Activated CD8-positive, alpha-beta T cell treated with anti-CD3 and anti-CD28 coated beads, Interleukin-2, amount 10 ng/mL, durations not matched to agents 7 days and 5 days (primary cell): Measurements from ENCODE around the gene AHCTF1. TPM values are rescaled to one million over a fixed set of nuclear protein-coding genes. Genes with fewer than 3 reads are reported as not detected.

Experiments
- ATAC-seq: fragments of 150-1000 bp; cut with Tn5 transposase; one replicate; pipeline ENCODE4 v1.10.0; 2021; ENCODE audit warnings: moderate library complexity
- CTCF ChIA-PET: fragments of 350-600 bp; sonication (Branson Sonifier 250); formaldehyde crosslinking; loops from one replicate; lab custom pipeline; 2021; ENCODE audit warnings: antibody characterized with exemption; lab: Charles Lee
- POLR2A ChIA-PET: fragments of 350-600 bp; sonication (Branson Sonifier 250); formaldehyde crosslinking; loops from one replicate; lab custom pipeline; 2021; ENCODE audit warnings: antibody characterized with exemption; lab: Charles Lee
- DNase-seq: peaks from one replicate; pipeline ENCODE4 v3.0.0-alpha.2; 2020
- H3K27ac Mint-ChIP-seq: one replicate; pipeline ENCODE4 v1.8.0; 2021; ENCODE audit warnings: mild to moderate bottlenecking, mixed read lengths
- H3K27me3 Mint-ChIP-seq: one replicate; pipeline ENCODE4 v1.8.0; 2021; ENCODE audit warnings: low read depth, mixed read lengths
- H3K36me3 Mint-ChIP-seq: one replicate; pipeline ENCODE4 v1.8.0; 2021; ENCODE audit warnings: low read depth, mixed read lengths
- H3K4me1 Mint-ChIP-seq: one replicate; pipeline ENCODE4 v1.8.0; 2021; ENCODE audit warnings: low read depth, mixed read lengths
- H3K4me3 Mint-ChIP-seq: one replicate; pipeline ENCODE4 v1.8.0; 2021; ENCODE audit warnings: mild to moderate bottlenecking, mixed read lengths
- H3K9me3 Mint-ChIP-seq: one replicate; pipeline ENCODE4 v1.8.0; 2022; ENCODE audit warnings: mixed read lengths; ENCODE audit not compliant: insufficient read depth
- total RNA-seq, 2 experiments: library from RNA; stranded (reverse); gene quantifications; one replicate each; pipeline ENCODE4 v1.2.3, GENCODE V29; 2021

AHCTF1 gene
- total RNA-seq, 2 experiments from 2014 or later, result 30.4 to 33.4 TPM

GRCh38 chr1:246795906-246796694 is 135.6 kb downstream of the AHCTF1 start:
- Mint-ChIP-seq H3K27me3 (no peaks in the 10 kb centered on the region), H3K4me3 (no peak overlapping the region), H3K9me3 (no peaks in the 10 kb centered on the region), H3K4me1 (no peaks in the 10 kb centered on the region), H3K36me3 (no peaks in the 10 kb centered on the region), H3K27ac (no peak overlapping the region)
- POLR2A ChIA-PET, result no interaction called here
- ATAC-seq (no peak), DNase-seq (no peak)
- CTCF ChIA-PET, result no interaction called here

- no peak for ATAC-seq
- CTCF ChIA-PET, result no interaction called here
Measured at GRCh38 chr1:246794828-246795671, 136.7 kb downstream of the AHCTF1 start.

GRCh38 chr1:246794048-246794827 is 137.5 kb downstream of the AHCTF1 start:
- no peaks in the 10 kb centered on the region for H3K9me3 Mint-ChIP-seq
- CTCF ChIA-PET, result no interaction called here
- H3K27me3 Mint-ChIP-seq, result peaks cover under 1% of the 10 kb centered on the region
- H3K36me3 Mint-ChIP-seq, result no peaks in the 10 kb centered on the region
- no peak overlapping the region for H3K4me3 Mint-ChIP-seq
- H3K4me1 Mint-ChIP-seq, result no peaks in the 10 kb centered on the region
- H3K27ac Mint-ChIP-seq, result no peak overlapping the region
- ATAC-seq (no peak), DNase-seq (no peak)
- POLR2A ChIA-PET, result no interaction called here

More at GRCh38 chr1:246794828-246795671, 136.7 kb downstream of the AHCTF1 start:
- DNase-seq, result no peak
- Mint-ChIP-seq H3K36me3 (no peaks in the 10 kb centered on the region), H3K27ac (no peak overlapping the region), H3K27me3 (no peaks in the 10 kb centered on the region), H3K4me3 (no peak overlapping the region), H3K9me3 (no peaks in the 10 kb centered on the region), H3K4me1 (no peaks in the 10 kb centered on the region)
- POLR2A ChIA-PET, result no interaction called here

GRCh38 chr1:246793356-246793896 is 138.3 kb downstream of the AHCTF1 start:
- no peak for DNase-seq
- Mint-ChIP-seq H3K27ac (no peak overlapping the region), H3K9me3 (no peaks in the 10 kb centered on the region), H3K36me3 (no peaks in the 10 kb centered on the region), H3K27me3 (peaks cover 2% of the 10 kb centered on the region), H3K4me3 (no peak overlapping the region), H3K4me1 (peaks cover 3% of the 10 kb centered on the region)
- no peak for ATAC-seq
- CTCF ChIA-PET, result no interaction called here
- POLR2A ChIA-PET, result no interaction called here

- H3K27ac Mint-ChIP-seq, result no peak overlapping the region
- no peaks in the 10 kb centered on the region for H3K36me3 Mint-ChIP-seq
- no peak overlapping the region for H3K4me3 Mint-ChIP-seq
- H3K4me1 Mint-ChIP-seq, result peaks cover 7% of the 10 kb centered on the region
- H3K27me3 Mint-ChIP-seq, result peaks cover 2% of the 10 kb centered on the region
- DNase-seq (no peak), ATAC-seq (no peak)
- H3K9me3 Mint-ChIP-seq, result no peaks in the 10 kb centered on the region
- ChIA-PET CTCF (no interaction called here), POLR2A (no interaction called here)
Measured at GRCh38 chr1:246792603-246793002, 139.1 kb downstream of the AHCTF1 start.

- POLR2A ChIA-PET, result no interaction called here
- DNase-seq (no peak), ATAC-seq (no peak)
- no peaks in the 10 kb centered on the region for H3K36me3 Mint-ChIP-seq
- H3K27ac Mint-ChIP-seq, result no peak overlapping the region
- no peaks in the 10 kb centered on the region for H3K9me3 Mint-ChIP-seq
- CTCF ChIA-PET, result no interaction called here
- H3K4me1 Mint-ChIP-seq, result peaks cover 7% of the 10 kb centered on the region
- peaks cover 2% of the 10 kb centered on the region for H3K27me3 Mint-ChIP-seq
- no peak overlapping the region for H3K4me3 Mint-ChIP-seq
Measured at GRCh38 chr1:246791303-246791918, 140.3 kb downstream of the AHCTF1 start.

GRCh38 chr1:246790833-246791232 is 140.9 kb downstream of the AHCTF1 start:
- no peak overlapping the region for H3K4me3 Mint-ChIP-seq
- ChIA-PET CTCF (no interaction called here), POLR2A (no interaction called here)
- peaks cover 2% of the 10 kb centered on the region for H3K36me3 Mint-ChIP-seq
- H3K4me1 Mint-ChIP-seq, result peaks cover 7% of the 10 kb centered on the region
- H3K27ac Mint-ChIP-seq, result no peak overlapping the region
- ATAC-seq (no peak), DNase-seq (no peak)
- no peaks in the 10 kb centered on the region for H3K9me3 Mint-ChIP-seq
- peaks cover 2% of the 10 kb centered on the region for H3K27me3 Mint-ChIP-seq

- no peak for DNase-seq
- no peak for ATAC-seq
- H3K27ac Mint-ChIP-seq, result no peak overlapping the region
- ChIA-PET CTCF (no interaction called here), POLR2A (no interaction called here)
- H3K36me3 Mint-ChIP-seq, result peaks cover 3% of the 10 kb centered on the region
- peaks cover 2% of the 10 kb centered on the region for H3K27me3 Mint-ChIP-seq
- peaks cover 7% of the 10 kb centered on the region for H3K4me1 Mint-ChIP-seq
- no peaks in the 10 kb centered on the region for H3K9me3 Mint-ChIP-seq
- no peak overlapping the region for H3K4me3 Mint-ChIP-seq
Measured at GRCh38 chr1:246790364-246790763, 141.4 kb downstream of the AHCTF1 start.

GRCh38 chr1:246789454-246790339 is 142.1 kb downstream of the AHCTF1 start:
- Mint-ChIP-seq H3K4me1 (peaks cover 13% of the 10 kb centered on the region), H3K4me3 (no peak overlapping the region), H3K36me3 (peaks cover 3% of the 10 kb centered on the region), H3K27ac (no peak overlapping the region), H3K27me3 (peaks cover 2% of the 10 kb centered on the region), H3K9me3 (no peaks in the 10 kb centered on the region)
- ChIA-PET POLR2A (no interaction called here), CTCF (no interaction called here)
- DNase-seq, result no peak
- no peak for ATAC-seq
